ENCODE measurements around the gene CXCL13. TPM values are rescaled to one million over a fixed set of nuclear protein-coding genes. Genes with fewer than 3 reads are reported as not detected.

The CXCL13 gene
- total RNA-seq, 4 donors from 2014 or later, result 3.4 to 14.9 TPM; not detected in 2

DNA sequence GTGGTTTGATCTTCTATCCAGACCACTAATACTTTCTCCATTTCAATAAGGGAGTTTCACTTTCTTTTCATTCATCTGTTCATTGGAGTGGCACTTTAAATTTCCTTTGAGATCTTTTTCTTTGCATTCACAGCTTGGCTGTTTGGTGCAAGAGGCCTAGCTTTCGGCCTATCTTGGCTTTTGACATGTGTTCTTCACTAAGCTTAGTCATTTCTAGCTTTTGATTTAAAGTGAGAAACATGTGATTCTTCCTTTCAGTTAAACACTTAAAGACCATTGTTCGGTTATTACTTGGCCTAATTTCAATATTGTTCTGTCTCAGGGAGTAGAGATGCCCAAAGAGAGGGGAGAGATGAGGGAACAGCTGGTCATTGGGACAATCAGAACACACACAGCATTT, 24.3 kb downstream of the CXCL13 start:
- TF ChIP-seq POLR2A (IDR thresholded peaks at IDR 0.05), result no peak
- TF ChIP-seq CTCF (IDR thresholded peaks at IDR 0.05), result no peak
- no peak for TF ChIP-seq POLR2AphosphoS5 (IDR thresholded peaks at IDR 0.05)
- TF ChIP-seq EP300 (IDR thresholded peaks at IDR 0.05; ENCODE audit: low read depth), result no peak

GRCh38 chr4:77631276-77631675, 25.7 kb downstream of the CXCL13 start:
- 75% methylated on average over 1 of the region's 1 CpG; no CpG with 5 or more reads in 1 of the 2 donors for WGBS, 2 donors (ENCODE audit: low coverage in 1 of 2)
- no peaks in the 10 kb centered on the region for H3K9me3 ChIP-seq
- intact Hi-C loops (cut with DNase I; ENCODE audit: low total_unique reads), result no loop called here
- H3K27me3 ChIP-seq, result no peaks in the 10 kb centered on the region
- in situ Hi-C loops (cut with MboI; ENCODE audit: low pct_ligation_motif_present in 1 of 4, low pct_unique_long_range_greater_than_20kb in 1 of 4, low sequenced_read_pairs in 3 of 4), result no loop called here
- peak in 2 of 3 donors; percentile 60 to 61 for TF ChIP-seq POLR2AphosphoS5 (IDR thresholded peaks at IDR 0.05)
- peak in 3 of 5 experiments; percentile 21 to 67 (median 32) for TF ChIP-seq CTCF (IDR thresholded peaks at IDR 0.05)
- TF ChIP-seq POLR2A (IDR thresholded peaks at IDR 0.05), result no peak
- peak; percentile 39 for TF ChIP-seq EP300 (IDR thresholded peaks at IDR 0.05; ENCODE audit: low read depth)
- H3K4me1 ChIP-seq, result peaks cover 0 to 16% (median 6%) of the 10 kb centered on the region in 4 donors
- H3K27ac ChIP-seq, result peak overlapping the region in 3 of 4 donors; percentile 29 to 50 (median 34)
- peak; percentile 77 for DNase-seq
- H3K4me3 ChIP-seq, result no peak overlapping the region
- no peaks in the 10 kb centered on the region for H3K36me3 ChIP-seq

More for the DNA sequence above, 24.3 kb downstream of the CXCL13 start:
- no peak overlapping the region for H3K27ac ChIP-seq
- in situ Hi-C loops (cut with MboI; ENCODE audit: low pct_ligation_motif_present in 1 of 4, low pct_unique_long_range_greater_than_20kb in 1 of 4, low sequenced_read_pairs in 3 of 4) (no loop called here), intact Hi-C loops (cut with DNase I; ENCODE audit: low total_unique reads) (no loop called here)
- H3K4me1 ChIP-seq, result peaks cover 0 to 13% (median 6%) of the 10 kb centered on the region in 4 donors
- no peaks in the 10 kb centered on the region for H3K36me3 ChIP-seq
- WGBS, 2 donors (ENCODE audit: low coverage in 1 of 2), result 71 to 93% methylated on average over 2 of the region's 2 CpGs
- no peaks in the 10 kb centered on the region for H3K9me3 ChIP-seq
- H3K27me3 ChIP-seq, result no peaks in the 10 kb centered on the region
- H3K4me3 ChIP-seq, result no peak overlapping the region
- DNase-seq, result no peak

DNA sequence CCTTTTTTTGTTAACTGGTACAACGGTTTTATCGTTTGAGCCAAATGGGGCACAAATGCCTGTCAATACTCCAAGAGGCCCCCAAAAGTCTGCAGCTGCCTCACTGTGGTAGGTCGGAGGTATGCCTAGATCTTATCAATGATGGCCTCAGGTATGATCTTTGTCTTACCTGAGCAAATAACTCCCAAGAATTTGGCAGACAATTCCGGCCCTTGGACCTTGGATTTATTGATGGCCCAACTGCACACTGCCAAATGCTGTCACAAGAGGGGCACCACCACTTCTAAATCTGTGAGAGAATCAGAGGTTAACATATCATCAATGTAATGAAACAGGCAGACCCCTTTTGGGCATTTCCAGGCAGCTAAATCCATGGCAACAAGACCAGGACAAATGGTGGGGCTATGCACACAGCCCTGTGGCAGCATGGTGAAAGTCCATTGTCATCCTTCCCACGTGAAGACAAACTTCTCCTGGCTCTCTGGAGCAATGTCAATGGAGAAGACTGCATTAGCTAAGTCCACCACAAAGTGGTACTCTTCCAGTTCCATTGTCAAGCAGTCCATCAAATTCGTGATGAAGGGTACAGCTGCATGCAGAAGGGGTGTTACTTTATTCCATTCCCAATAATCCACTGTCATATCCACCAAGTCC, 28.6 kb downstream of the CXCL13 start:
- 69 to 80% methylated on average over 3 to 6 of the region's 6 CpGs for WGBS, 2 donors (ENCODE audit: low coverage in 1 of 2)

DNA sequence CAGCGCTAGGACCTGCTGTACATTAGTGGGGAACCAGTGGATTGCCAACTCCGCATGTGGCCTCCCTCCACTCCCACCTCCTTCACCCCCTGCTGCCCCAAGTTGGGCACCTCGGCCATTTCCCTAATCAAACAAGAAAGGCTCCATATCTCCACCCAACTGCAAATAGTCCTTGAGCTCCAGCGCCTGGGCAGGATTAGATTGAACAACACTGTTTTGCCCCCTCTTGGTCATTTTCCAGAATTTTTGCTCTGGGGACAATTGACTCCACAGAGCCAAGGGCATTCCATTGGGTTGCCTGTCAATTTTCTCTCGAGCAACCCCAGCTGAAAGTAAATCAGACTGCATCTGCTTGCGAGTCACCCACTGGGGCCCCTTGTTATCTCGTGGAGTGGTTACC, 29.6 kb downstream of the CXCL13 start:
- peaks cover 3 to 26% (median 10%) of the 10 kb centered on the region in 4 donors for H3K4me1 ChIP-seq
- intact Hi-C loops (cut with DNase I; ENCODE audit: low total_unique reads) (no loop called here), in situ Hi-C loops (cut with MboI; ENCODE audit: low pct_ligation_motif_present in 1 of 4, low pct_unique_long_range_greater_than_20kb in 1 of 4, low sequenced_read_pairs in 3 of 4) (no loop called here)
- H3K4me3 ChIP-seq, result no peak overlapping the region
- no peak for TF ChIP-seq CTCF (IDR thresholded peaks at IDR 0.05)
- no peak for TF ChIP-seq POLR2A (IDR thresholded peaks at IDR 0.05)
- no peak for TF ChIP-seq POLR2AphosphoS5 (IDR thresholded peaks at IDR 0.05)
- TF ChIP-seq EP300 (IDR thresholded peaks at IDR 0.05; ENCODE audit: low read depth), result no peak
- DNase-seq, result no peak
- no peak overlapping the region for H3K27ac ChIP-seq
- H3K36me3 ChIP-seq, result no peaks in the 10 kb centered on the region
- no peaks in the 10 kb centered on the region for H3K27me3 ChIP-seq
- WGBS, 2 donors (ENCODE audit: low coverage in 1 of 2), result 92 to 95% methylated on average over 2 to 7 of the region's 7 CpGs
- no peaks in the 10 kb centered on the region for H3K9me3 ChIP-seq

More for the DNA sequence above, 28.6 kb downstream of the CXCL13 start:
- DNase-seq, result no peak
- no peaks in the 10 kb centered on the region for H3K36me3 ChIP-seq
- H3K4me1 ChIP-seq, result peaks cover 3 to 26% (median 10%) of the 10 kb centered on the region in 4 donors
- no peak overlapping the region for H3K27ac ChIP-seq
- H3K9me3 ChIP-seq, result no peaks in the 10 kb centered on the region
- intact Hi-C loops (cut with DNase I; ENCODE audit: low total_unique reads) (no loop called here), in situ Hi-C loops (cut with MboI; ENCODE audit: low pct_ligation_motif_present in 1 of 4, low pct_unique_long_range_greater_than_20kb in 1 of 4, low sequenced_read_pairs in 3 of 4) (no loop called here)
- no peaks in the 10 kb centered on the region for H3K27me3 ChIP-seq
- H3K4me3 ChIP-seq, result no peak overlapping the region
- no peak for TF ChIP-seq POLR2A (IDR thresholded peaks at IDR 0.05)
- TF ChIP-seq EP300 (IDR thresholded peaks at IDR 0.05; ENCODE audit: low read depth), result no peak
- no peak for TF ChIP-seq CTCF (IDR thresholded peaks at IDR 0.05)
- no peak for TF ChIP-seq POLR2AphosphoS5 (IDR thresholded peaks at IDR 0.05)

All from transverse colon (tissue), 4 donors.